Glutamatergic neuron (in vitro differentiated cells): ENCODE measurements around the gene CNGA4. TPM values are rescaled to one million over a fixed set of nuclear protein-coding genes. Genes with fewer than 3 reads are reported as not detected.

Experiments used
- DNase-seq: peaks from one replicate; pipeline ENCODE4 v3.0.0; 2022
- H3K27ac Mint-ChIP-seq: one replicate; pipeline ENCODE4 v1.8.0; 2020; ENCODE audit warnings: mild to moderate bottlenecking, mixed read lengths, inconsistent platforms; ENCODE audit not compliant: unreplicated experiment
- H3K27me3 Mint-ChIP-seq: one replicate; pipeline ENCODE4 v1.8.0; 2020; ENCODE audit warnings: mild to moderate bottlenecking, moderate library complexity, mixed read lengths, inconsistent platforms; ENCODE audit not compliant: unreplicated experiment
- H3K36me3 Mint-ChIP-seq: one replicate; pipeline ENCODE4 v1.8.0; 2020; ENCODE audit warnings: mild to moderate bottlenecking, mixed read lengths, inconsistent platforms; ENCODE audit not compliant: unreplicated experiment
- H3K4me1 Mint-ChIP-seq: one replicate; pipeline ENCODE4 v1.8.0; 2020; ENCODE audit warnings: mild to moderate bottlenecking, low read depth, mixed read lengths, inconsistent platforms; ENCODE audit not compliant: unreplicated experiment
- H3K4me3 Mint-ChIP-seq: one replicate; pipeline ENCODE4 v1.8.0; 2020; ENCODE audit warnings: mild to moderate bottlenecking, mixed read lengths, inconsistent platforms; ENCODE audit not compliant: unreplicated experiment
- H3K9me3 Mint-ChIP-seq: one replicate; pipeline ENCODE4 v1.8.0; 2020; ENCODE audit warnings: mild to moderate bottlenecking, moderate library complexity, mixed read lengths, inconsistent platforms; ENCODE audit not compliant: unreplicated experiment
- total RNA-seq: library from RNA; stranded (reverse); fragmentation: NEBNext Ultra II Directional; extraction: Animal tissue kit (Norgen Biotek cat#: 25700); gene quantifications from one replicate; pipeline ENCODE4 v1.2.1, GENCODE V29; 2021; ENCODE audit not compliant: unreplicated experiment
- TF ChIP-seq, protein P1 (sequence below): fragments of 200-600 bp; sonication (generic); IDR thresholded peaks from one replicate; pipeline ENCODE4 v1.5.0; 2021; ENCODE audit not compliant: partially characterized antibody, unreplicated experiment

CNGA4 gene
- total RNA-seq, 1 donor from 2014 or later = not detected

DNA sequence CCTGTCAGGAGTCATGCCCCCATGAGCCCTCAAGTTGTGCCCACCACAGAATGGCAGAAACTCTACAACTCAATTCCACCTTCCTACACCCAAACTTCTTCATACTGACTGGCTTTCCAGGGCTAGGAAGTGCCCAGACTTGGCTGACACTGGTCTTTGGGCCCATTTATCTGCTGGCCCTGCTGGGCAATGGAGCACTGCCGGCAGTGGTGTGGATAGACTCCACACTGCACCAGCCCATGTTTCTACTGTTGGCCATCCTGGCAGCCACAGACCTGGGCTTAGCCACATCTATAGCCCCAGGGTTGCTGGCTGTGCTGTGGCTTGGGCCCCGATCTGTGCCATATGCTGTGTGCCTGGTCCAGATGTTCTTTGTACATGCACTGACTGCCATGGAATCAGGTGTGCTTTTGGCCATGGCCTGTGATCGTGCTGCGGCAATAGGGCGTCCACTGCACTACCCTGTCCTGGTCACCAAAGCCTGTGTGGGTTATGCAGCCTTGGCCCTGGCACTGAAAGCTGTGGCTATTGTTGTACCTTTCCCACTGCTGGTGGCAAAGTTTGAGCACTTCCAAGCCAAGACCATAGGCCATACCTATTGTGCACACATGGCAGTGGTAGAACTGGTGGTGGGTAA, 39.6 kb upstream of the CNGA4 start, which contains the start of gene OR52W1:
Gene OR52W1, plus strand, starts transcription at position 51 of the 637 bp plus-strand sequence. Its CDS starts 0 bp downstream, at position 51.
- H3K9me3 Mint-ChIP-seq = peaks cover 2% of the 10 kb centered on the region
- H3K27ac Mint-ChIP-seq = no peak within 1 kb of the TSS
- no peak within 1 kb of the TSS for H3K4me3 Mint-ChIP-seq
- H3K36me3 Mint-ChIP-seq = no peaks in the 10 kb centered on the region
- H3K27me3 Mint-ChIP-seq = no peaks in the 10 kb centered on the region
- TF ChIP-seq, protein P1, sequence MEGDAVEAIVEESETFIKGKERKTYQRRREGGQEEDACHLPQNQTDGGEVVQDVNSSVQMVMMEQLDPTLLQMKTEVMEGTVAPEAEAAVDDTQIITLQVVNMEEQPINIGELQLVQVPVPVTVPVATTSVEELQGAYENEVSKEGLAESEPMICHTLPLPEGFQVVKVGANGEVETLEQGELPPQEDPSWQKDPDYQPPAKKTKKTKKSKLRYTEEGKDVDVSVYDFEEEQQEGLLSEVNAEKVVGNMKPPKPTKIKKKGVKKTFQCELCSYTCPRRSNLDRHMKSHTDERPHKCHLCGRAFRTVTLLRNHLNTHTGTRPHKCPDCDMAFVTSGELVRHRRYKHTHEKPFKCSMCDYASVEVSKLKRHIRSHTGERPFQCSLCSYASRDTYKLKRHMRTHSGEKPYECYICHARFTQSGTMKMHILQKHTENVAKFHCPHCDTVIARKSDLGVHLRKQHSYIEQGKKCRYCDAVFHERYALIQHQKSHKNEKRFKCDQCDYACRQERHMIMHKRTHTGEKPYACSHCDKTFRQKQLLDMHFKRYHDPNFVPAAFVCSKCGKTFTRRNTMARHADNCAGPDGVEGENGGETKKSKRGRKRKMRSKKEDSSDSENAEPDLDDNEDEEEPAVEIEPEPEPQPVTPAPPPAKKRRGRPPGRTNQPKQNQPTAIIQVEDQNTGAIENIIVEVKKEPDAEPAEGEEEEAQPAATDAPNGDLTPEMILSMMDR = no peak
- DNase-seq = no peak
- no peaks in the 10 kb centered on the region for H3K4me1 Mint-ChIP-seq

DNA sequence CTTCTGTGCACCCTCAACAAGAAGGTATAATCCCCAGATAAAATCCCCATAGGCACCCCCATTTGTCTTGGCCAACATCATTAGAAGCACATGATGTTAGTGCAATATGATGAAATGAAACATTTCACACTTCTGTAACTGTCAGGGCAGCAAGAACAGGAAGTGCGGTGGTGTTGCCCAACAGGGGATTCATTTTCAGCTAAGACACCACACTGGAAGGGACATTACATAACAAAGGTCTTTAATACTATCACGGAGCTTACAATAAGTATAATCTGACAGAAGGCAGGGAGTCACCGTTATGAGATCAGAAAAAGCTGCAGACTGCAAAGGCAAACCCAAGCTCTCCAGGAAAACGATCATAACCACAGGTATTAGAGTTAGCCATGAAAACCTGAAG, 37.9 kb upstream of the CNGA4 start:
- TF ChIP-seq, protein P1 = no peak
- Mint-ChIP-seq H3K4me1 (no peaks in the 10 kb centered on the region), H3K4me3 (no peak overlapping the region), H3K27me3 (no peaks in the 10 kb centered on the region), H3K36me3 (no peaks in the 10 kb centered on the region), H3K9me3 (peaks cover 2% of the 10 kb centered on the region), H3K27ac (no peak overlapping the region)
- DNase-seq = no peak

DNA sequence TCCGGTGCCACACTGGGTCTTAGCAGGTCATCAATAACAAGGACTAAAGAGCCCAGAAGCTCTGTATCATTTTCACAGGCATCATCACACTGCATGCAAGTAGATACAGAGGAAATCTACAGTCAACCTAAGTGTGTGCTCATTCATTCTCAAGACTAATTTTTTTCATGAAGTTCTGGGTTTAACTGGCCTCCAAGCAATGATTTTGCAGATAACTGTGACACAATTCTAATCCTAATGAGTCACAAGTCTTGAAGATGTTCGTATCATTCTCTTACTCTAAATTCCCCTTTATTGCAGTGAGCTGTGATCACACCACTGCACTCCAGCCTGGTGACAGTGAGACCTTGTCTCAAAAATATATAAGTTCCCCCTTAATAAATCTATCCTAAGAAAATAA, 37.4 kb upstream of the CNGA4 start:
- Mint-ChIP-seq H3K4me3 (no peak overlapping the region), H3K4me1 (no peaks in the 10 kb centered on the region), H3K27me3 (no peaks in the 10 kb centered on the region), H3K27ac (no peak overlapping the region), H3K36me3 (no peaks in the 10 kb centered on the region), H3K9me3 (no peaks in the 10 kb centered on the region)
- no peak for DNase-seq
- TF ChIP-seq, protein P1 = no peak

DNA sequence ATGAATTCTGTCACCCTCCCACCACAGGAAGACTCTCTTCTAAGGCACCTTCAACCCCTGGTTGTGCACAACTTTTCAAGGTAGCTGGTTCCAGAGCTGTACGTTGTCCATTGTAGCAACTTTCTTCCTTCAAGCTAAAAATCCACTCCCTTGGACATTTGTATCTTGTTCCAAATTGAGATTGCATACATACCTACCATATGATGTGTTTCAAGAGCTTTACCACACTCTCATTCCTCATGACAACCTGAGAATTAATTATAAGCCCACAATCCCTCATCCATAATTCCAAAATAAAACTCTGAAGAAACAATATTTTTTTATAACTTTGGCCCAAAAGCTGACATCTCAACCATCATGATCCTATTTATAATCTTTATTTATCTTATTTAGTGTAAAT, 36.8 kb upstream of the CNGA4 start:
- H3K4me1 Mint-ChIP-seq = no peaks in the 10 kb centered on the region
- H3K4me3 Mint-ChIP-seq = no peak overlapping the region
- TF ChIP-seq, protein P1 = no peak
- H3K36me3 Mint-ChIP-seq = no peaks in the 10 kb centered on the region
- no peak for DNase-seq
- no peak overlapping the region for H3K27ac Mint-ChIP-seq
- H3K27me3 Mint-ChIP-seq = no peaks in the 10 kb centered on the region
- no peaks in the 10 kb centered on the region for H3K9me3 Mint-ChIP-seq

DNA sequence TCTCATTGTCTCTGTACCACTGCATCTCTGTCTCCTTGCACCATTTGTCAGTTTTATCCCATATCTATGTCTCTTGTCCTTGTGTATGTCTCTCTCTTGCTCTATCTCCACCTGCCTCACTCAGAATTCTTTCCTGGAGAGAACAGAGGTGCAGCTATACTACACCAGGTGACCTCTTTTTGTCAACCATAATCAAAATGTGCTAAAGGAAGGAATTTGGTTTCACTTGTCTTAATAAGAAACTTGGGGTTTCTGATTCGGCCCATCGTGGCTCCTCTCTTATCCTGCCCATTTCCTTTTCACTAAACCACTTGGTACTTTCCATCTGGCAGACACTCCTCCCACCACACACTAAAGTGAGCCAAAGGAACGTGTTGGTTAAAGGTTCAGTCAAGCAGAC, 35.6 kb upstream of the CNGA4 start:
- H3K27ac Mint-ChIP-seq = no peak overlapping the region

More for the DNA sequence above, 35.6 kb upstream of the CNGA4 start:
- H3K27me3 Mint-ChIP-seq = no peaks in the 10 kb centered on the region
- no peaks in the 10 kb centered on the region for H3K36me3 Mint-ChIP-seq
- H3K4me3 Mint-ChIP-seq = no peak overlapping the region
- no peaks in the 10 kb centered on the region for H3K4me1 Mint-ChIP-seq
- no peaks in the 10 kb centered on the region for H3K9me3 Mint-ChIP-seq
- DNase-seq = no peak
- TF ChIP-seq, protein P1 = no peak
